HG03095 (cell line): Measurements from ENCODE around the gene RHD.
A peak's percentile ranks its signal among the peaks of the same experiment; 100 is the strongest.
"Not testable (repeated sequence)": the region's sequence is repeated elsewhere in the genome, so short reads cannot be mapped to it uniquely, and the experiment has no call there.

Source experiments
- ATAC-seq: cut with Tn5 transposase; IDR thresholded peaks from one replicate; pipeline ENCODE4 v1.9.1; 2021; ENCODE audit warnings: moderate library complexity; ENCODE audit not compliant: unreplicated experiment

Gene RHD

DNA sequence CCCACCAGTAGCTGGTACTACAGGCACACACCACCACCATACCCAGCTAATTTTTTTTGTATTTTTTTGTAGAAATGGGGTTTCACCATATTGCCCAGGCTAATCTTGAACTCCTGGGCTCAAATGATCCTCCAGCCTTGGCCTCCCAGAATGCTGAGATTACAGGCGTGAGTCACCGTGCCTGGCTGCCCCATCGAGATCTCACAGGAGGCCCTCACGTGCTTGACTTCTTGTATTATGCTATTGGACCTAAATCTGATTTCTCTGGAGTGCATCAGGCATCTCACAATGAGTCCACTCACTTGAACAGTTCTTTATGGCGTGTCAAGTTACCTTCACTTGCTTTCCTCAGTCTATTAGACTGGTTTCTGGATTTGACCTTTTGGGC lies 15.7 kb upstream of the RHD start:
- ATAC-seq: no peak

DNA sequence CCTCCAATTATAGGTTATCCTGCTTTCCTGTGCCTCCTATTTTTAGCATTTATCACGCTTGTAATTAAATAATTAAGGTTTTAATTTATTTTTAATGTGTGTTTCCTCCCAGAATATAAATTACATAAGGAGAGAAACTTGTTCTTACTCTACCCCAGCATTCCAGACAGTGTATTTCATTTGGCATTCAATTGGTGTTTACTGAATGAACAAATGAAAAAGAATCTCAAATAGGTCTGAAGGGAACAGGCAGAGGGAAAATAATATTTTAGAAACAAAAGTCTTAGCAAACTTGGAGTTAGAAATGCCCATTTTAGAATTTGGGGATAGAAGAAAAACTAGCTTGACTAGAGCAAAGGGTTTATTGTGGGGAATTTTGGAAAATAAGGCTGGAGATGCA lies 15.1 kb upstream of the RHD start:
- ATAC-seq: no peak

DNA sequence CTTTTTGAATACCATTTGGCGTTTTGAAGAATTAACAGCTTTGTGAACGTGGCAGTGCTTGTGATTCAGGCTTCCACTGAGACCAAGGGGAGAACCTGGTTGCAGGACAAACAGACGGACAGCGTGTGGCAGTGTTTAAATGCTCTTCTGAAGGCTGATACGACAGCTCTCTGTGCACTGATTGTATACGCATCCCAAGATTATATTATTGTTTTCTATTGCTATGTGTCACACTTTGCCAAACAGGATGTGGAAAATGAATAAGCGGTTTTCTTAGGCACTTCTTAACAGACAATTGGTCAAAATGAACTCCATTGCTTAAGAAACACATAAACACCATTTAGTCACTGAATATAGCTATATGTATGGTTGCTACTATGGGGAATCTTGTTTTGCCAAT lies 12.5 kb upstream of the RHD start:
- not testable (repeated sequence) for ATAC-seq

DNA sequence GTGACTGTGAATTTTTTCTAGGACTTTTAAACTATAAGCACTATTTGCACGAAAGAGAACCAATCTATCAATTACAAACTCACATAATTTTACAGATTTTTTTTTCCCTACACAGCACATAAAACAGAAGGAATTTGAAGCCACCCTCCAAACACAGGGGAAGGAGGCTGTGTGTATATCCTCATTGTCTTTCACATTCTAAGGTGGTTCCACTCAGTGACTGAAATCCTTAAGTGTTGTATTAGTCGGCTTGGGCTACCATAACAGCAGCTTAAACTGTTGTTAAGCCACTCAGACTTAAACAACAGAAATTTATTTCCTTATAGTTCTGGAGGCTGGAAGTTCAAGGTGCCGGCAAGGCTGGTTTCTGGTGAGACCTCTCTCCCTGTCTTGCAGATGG lies 12.0 kb upstream of the RHD start:
- not testable (repeated sequence) for ATAC-seq

DNA sequence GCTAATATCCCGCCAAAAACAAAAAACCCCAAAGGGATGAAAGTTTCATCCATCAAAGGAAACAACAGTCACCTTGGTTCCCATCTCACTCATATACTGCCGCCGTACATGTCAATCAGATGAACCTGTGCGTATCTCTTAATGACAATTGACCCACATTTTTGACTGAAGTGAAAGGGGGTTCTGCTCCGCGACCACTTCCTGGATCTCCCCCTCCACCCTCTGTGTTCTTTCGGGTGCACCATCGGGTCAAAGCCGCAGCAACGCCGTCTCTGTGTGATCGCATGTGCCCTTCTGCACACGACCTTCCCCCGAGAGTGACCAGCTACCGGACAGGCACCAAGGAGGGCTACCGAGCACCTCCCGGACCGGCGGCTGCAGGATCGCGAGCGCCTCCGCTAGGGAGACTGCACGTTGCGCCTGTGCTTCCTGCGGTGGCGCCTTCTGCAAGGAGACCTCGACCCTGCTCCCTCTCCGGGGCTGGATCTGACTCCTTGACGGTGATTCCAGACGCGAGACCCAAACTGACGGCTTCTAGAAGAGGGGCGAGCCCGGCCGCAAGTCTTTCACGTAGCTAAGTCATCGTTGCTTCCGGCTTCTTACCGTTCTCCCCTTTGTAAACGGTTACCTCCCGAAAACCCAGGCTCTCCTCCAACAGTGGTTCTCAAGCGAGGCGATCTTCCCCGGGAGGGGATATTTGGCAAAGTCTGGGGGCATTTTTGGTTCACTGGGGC lies 5.6 kb upstream of the RHD start:
- ATAC-seq: peak; percentile 23

DNA sequence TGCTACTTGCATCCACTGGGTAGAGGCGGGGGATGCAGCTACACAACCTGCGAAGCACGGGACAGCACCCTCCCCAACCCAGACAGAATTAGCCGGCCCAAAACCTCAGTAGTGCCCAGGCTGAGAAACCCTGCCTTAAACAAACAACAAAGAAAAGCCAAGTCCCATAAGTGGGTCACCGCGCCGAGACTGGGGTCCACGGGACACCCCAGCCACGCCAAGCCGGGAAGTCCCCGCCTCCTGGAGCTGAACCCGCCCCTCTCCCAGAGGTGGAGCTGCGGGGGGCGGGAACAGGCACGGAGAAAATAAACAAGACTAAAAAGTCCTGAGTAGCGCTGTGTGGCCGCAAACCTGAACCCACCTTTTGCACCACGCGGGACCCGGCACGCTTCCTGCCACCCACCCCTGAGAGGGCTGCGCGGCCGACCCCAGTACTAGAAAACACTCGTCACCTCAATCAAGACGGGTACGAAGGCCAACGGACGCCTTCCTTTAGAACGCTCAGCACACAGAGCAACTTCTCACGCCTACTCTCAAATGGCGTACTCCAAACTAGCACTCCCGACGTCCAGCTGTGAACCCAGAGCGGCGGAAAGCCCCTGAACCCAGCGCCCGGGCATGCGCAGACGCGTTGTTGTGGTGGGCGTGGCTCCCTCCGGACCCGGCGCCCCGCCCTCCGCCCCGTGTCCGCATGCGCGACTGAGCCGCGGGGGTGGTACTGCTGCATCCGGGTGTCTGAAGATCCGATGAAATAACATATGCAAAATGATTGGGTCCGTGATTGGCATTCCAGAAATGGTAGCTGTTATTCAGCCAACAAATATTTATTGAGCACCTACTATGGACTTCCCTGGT lies 4.8 kb upstream of the RHD start:
- ATAC-seq: peak; percentile 59

DNA sequence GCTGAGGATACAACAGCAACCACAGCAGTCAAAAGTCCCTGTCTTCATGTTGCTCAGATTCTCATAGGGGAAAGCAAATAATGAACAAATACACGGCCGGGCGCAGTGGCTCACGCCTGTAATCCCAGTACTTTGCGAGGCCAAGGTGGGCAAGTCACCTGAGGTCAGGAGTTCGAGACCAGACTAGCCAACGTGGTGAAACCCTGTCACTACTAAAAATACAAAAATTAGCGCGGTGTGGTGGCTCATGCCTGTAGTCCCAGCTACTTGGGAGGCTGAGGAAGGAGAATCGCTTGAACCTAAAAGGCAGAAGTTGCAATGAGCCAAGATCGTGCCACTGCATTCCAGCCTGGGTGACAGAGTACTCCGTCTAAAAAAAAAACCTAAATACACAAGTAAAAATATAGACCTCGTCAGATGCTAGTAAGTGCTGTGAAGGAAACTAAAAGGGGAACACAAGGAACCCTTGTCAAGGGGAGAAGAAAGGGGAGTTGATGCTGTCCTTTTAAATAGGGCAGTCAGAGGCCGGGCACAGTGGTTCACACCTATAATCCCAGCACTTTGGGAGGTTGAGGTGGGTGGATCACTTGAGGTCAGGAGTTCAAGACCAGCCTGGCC lies 4.1 kb upstream of the RHD start:
- ATAC-seq: not testable (repeated sequence)

DNA sequence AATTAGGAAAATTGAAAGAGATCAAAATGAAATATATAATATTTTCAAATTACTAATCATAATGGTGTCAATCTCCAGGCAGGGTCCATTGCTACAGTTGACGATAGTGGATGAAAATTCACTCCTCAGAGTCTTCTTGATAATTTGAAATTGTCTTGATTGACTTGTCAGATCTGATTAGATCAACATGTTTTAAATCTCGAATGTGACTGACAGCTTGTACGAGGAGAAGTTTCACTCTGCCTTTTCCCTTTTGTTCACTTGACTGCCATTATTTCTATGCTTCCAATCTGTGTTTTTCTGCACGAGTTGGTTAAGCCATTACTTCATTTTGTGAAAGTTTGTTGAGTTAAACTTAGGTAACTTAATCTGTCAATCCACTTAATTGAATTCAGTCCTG lies 3.3 kb downstream of the RHD start:
- ATAC-seq: not testable (repeated sequence)

DNA sequence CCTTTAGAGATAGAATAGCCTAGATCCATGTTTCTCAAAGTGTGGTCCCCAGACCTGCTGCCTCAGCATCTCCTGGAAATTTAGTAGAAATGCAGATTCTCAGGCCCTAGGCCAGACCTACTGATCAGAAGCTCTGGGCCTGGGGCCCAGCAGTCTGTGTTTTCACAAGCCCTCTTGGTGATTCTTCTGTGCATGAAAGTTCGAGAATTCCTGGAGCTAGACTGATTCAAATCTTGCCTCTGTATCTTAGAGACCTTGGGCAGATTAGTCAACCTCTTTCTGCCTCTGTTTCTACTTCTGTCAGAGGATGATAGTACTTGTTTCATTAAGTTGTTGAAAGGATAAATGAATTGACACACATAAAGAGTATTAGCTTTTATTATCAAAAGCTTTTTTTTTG lies 5.0 kb downstream of the RHD start:
- not testable (repeated sequence) for ATAC-seq

DNA sequence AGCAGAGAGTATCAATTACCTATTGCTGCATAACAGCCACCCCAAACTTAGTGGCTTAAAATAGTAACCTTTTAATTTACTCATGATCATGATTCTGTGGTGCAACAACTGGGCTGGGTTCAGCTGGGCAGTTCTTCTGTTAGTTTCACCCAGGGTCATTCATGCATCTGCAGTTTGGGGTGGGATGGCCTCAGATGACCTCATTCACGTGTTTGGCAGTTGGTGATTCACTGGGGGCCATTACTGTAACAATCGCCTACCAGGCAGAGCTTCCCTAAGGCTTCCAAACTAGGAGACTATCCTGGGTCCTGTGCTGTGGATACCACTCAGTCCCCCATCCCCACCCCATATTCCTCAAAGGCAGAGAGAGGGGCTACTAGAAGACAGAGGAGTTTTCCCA lies 6.0 kb downstream of the RHD start:
- not testable (repeated sequence) for ATAC-seq

DNA sequence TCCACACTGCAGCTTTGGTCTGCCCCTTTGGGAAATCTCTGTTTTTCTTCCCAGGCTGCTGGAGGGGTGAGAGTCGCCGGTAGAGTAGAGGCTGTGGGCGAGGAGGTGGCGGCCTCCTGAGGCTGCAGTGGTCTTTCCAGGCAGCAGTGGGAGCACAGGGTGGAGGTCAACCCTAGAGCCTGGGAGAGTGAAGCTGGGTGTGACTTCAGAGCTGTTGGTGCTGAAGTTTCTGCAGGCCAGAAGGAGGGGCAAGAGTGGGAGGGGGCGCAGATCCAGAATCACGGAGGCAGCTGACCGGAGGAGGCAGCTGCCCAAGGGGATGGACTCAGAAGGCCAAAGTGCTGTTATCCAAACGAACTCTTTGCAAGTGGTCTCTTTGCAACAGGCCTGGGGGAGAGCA lies 6.5 kb downstream of the RHD start:
- ATAC-seq: not testable (repeated sequence)

DNA sequence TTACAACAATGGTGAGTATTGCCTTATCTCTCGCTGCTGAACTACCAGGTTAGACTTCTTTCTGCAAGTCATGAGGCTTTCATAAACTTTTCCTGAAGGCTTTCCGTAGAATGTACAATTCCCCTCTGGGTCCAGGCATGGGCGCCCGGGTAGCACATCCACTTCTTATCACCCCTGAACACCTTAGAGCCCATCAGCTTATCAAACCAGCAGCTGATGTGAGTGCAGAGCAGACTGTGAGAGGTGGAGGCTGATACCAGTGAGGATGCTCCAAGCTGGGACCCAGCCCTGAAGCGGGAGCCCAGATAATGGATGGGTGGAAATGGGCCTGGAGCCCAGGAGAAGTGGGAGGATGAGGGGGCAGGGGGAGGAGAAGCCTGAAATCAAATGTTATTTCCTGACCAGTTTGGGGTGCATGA lies 7.4 kb downstream of the RHD start:
- not testable (repeated sequence) for ATAC-seq

DNA sequence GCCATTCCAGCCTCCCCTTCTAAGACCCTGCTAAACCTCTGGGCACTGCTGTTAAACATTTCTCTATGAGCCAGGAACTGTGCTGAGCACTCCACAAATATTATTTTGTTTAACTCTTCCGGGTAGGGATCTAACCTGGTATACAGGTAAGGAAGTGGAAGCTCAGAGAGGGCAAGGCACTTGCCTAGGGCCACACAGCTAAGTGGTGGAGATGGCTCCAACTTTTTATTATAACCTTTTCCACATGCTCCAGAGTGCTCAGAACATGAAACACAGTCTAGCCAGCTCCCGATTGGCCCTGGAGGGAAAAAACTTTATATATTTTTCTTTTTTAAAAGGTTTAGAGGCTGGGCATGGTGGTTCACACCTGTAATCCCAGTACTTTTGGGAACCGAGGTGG lies 13.6 kb downstream of the RHD start:
- ATAC-seq: not testable (repeated sequence)

DNA sequence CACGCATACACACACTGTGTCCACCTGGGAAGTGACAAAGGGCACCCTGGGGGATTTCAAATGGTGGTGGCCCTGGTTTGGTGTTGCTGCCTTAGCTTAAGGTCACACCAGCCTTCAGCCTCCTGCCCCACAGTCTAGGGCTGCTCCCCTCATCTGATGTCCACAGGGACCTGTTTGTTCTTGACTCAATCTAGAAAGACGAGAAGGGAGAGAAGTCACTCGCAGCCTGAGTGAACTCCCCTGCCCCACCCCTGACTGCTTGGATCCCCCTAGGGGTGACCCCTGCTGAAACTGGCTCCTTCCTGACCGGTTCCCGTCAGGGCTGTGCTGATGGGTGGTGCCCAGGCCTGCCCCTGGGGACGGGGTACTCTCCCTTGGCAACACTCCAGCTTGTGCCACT lies 14.9 kb downstream of the RHD start:
- ATAC-seq: not testable (repeated sequence)

DNA sequence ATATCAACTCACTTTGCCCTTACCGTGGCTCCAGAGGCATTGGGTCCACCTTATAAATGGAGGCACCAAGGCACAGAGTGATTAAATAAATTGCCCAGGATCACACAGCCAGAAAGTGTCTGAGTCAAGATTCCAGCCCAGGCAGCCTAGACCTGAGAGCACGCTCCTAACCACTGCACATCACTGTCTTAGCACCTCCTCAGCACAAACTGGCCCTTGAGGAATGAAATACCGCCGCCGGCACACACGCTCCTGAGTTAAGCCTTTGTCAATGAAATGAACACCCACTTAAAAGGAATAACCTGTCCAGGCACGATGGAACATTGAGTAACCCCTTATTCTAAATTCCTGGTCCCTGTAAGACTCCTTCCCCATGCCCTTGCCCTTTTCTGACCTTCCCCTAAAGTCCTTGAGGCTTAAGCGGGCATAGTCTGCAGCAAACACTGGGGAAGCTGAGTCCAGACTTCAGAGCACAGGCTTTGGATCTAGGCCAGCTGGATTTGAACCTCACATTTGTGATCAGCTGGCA lies 16.3 kb downstream of the RHD start:
- not testable (repeated sequence) for ATAC-seq

DNA sequence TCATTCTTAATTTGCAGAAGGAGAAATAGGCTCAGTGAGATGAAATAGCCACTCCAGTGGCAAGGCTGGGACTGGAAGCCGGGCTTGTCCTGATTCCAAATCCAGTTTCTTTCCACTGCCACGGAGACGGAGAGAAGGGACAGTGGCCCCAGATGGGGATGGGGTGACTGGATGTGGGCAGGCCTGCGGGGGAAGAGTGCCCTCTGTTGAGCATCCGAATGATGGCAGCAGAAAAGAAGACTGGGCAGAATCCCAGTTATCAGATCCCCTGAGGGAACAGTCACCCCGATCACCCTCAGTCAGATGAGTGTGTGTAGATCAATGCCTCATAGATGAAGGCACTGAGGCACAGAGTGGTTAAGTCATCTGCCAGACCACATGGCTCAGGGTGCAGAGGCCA lies 17.7 kb downstream of the RHD start:
- ATAC-seq: not testable (repeated sequence)

DNA sequence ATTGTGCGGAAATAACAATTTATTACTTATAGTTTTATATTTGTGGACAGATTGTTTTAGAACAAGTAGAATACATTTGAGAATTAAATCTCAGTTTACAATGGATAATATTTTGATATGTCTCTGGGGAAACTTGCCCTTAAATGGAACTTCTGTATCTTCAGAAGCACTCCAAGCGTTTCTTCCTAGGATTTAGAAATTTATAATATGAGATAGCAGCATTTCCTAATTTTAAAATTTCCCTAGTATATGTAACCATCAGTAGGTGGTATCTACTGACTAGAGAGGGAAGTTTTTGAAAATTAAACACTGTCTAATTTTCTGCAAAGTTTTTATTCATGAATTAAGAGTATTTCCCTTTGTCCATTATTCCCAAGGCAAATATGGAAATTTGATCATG lies 21.1 kb downstream of the RHD start:
- ATAC-seq: not testable (repeated sequence)

DNA sequence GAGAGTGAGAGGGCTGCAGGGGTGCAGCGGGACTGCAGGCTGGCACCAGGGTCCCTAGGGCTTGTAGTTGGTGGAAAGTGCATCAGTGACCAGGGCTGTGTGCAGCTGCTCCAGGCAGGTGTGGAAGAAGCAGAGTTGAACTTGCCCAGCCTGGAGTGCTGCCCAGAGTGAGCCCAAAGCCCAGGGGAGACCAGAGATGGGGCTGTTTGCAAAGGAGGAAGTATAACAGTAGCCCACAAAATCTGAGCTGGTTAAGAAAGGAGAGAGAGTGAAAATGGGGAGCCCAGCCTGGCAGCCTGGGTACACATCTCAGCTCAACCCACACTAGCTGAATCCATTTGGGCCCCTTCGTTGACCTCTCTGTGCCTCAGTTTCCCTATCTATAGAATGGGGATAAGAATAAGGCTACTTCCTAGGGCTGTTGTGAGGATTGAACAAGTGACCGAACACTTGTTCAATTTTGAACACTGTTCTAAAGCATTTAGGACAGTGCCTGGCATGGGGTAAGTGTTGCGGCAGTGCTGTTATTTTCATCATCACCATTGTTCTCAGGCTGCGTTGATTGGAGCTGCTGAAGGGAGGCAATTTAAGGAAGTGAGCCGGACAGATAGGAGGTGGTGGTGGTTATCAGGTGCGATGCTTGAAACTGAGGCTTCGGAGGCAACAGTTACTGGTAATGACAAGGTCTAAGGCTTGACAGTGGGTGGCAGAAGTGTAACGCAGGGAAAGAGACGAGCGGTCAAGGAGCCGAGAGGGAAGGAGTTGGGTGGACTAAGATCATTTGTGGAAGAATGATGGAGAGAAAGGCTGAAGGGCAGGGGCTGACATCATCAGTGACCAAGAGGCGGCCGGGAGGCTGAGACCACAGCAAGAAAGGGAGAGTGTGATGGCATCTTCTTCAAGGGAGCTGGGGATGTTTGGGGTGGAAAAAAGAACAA lies 22.8 kb downstream of the RHD start:
- not testable (repeated sequence) for ATAC-seq

DNA sequence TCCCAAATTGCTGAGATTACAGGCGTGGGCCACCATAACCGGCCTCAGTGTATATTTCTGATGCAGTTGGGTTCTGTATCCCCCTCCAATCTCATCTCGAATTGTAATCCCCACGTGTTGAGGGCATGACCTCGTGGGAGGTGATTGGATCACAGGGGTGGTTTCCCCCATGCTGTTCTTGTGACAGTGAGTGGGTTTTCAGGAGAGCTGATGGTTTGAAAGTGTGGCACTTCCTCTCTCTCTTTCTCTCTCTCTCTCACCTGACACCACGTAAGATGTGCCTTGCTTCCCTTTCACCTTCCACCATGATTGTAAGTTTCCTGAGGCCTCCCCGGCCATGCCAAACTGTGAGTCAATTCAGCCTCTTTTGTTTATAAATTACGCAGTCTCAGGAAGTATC lies 24.2 kb downstream of the RHD start:
- ATAC-seq: not testable (repeated sequence)

DNA sequence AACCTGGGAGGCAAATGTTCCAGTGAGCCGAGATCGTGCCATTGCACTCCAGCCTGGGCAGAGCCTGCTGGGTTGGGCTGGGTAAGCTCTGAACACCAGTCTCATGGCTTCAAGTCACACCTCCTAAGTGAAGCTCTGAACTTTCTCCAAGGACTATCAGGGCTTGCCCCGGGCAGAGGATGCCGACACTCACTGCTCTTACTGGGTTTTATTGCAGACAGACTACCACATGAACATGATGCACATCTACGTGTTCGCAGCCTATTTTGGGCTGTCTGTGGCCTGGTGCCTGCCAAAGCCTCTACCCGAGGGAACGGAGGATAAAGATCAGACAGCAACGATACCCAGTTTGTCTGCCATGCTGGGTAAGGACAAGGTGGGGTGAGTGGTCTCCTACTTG lies 28.4 kb downstream of the RHD start:
- not testable (repeated sequence) for ATAC-seq
